HG03460 (cell line): ENCODE measurements around the gene PTPRN2.

Experiments
- ATAC-seq: cut with Tn5 transposase; IDR thresholded peaks from one replicate; pipeline ENCODE4 v1.9.1; 2021; ENCODE audit not compliant: unreplicated experiment

The PTPRN2 gene

GRCh38 chr7:157866336-157866924, 721.2 kb downstream of the PTPRN2 start:
- no peak for ATAC-seq

DNA sequence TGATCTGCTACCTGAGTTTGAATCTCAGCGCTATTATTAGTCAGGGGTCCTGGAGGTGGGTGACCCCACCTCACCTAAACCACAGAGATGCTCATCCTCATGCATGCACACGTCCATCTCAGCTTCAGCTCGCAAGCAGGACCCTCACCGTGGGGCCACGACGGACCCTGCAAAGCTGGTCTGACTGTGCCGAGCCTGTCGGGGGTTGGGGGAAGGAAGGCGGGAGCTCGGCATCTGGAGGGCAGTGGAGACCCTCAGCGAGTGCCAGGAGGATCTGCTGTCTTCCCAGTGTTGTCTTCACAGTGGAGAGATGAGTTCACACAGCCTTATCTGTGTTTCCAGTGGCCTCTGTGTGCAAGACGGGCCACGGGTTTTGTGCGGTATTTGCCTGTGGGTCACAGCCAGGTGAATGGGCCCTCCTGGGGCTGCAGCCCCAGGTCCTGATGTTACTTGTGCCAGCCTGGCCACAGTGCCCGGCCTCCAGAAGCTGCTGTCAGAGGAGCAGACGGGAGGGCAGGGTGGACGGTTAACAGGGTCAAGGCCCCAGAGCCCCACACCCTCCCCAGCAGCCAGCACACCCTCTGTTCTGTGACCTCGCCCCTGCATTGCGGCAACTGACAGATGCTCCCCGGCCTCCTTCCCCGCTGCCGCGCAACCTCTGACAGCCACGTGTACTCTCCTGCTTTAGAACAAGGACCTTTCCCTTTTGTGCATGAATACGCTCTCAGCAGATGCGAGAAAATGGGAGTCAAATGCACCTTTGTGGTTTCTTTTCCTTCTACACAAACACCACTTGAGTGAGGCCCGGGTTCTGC, 722.1 kb downstream of the PTPRN2 start:
- ATAC-seq, result no peak

DNA sequence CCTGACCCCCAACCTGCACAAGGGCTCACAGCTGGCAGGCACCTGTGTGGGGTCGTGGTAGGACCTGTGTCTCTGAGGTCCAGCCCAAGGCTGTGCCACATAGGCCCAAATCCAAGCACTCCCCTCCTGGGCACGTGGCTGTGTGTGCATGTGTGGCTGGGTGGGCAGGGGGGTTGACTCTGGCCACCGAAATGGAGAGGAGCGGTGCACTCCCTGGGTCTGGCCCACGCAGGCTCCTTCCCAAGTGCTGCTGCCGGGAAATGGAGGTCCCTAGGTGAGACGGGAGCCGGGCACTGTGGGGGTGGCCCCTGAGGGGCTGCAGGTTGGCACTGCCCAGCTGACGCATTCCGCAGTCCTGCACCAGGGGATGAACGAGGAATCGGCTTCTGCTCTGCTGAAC, 722.7 kb downstream of the PTPRN2 start:
- ATAC-seq, result no peak

- no peak for ATAC-seq
Observed at GRCh38 chr7:157863906-157864810, 723.5 kb downstream of the PTPRN2 start.

DNA sequence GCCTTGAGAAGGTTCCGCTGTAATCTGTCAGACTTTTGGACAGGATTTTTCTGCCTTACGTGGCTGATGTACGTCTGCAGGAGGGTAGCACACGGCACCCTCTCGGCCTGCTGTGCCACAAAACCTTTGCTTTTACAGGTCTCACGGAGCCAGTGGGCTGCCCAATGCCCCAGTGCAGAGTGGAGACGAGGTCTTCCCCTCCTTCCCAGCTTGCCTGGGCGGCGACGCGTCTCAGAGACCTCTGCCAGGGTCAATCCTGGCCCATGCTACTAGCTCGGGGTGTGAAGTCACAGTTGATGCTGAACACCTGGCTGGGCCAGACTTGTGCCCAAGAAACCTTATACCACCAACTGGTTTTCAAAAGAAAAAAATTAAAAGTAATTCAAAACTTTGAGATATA, 724.4 kb downstream of the PTPRN2 start:
- no peak for ATAC-seq

DNA sequence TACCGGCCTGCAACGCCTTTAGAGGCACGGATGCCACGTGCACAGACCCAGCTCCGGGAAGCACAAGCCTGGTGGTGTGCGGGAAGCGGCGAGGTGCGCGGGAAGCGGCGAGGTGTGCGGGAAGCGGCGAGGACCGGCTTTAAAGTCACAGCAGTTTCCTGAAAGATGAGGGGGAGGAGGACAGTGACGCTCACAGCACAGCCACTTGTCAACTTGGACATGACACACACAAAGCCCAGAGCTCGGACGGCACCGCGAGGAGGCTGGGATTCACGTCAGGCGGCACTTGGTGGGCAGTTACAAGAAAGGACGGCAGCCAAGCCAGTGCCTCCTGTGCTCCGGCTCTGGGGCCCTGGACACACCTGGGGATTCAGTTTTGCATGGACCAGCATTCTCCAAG, 724.9 kb downstream of the PTPRN2 start:
- ATAC-seq, result no peak

DNA sequence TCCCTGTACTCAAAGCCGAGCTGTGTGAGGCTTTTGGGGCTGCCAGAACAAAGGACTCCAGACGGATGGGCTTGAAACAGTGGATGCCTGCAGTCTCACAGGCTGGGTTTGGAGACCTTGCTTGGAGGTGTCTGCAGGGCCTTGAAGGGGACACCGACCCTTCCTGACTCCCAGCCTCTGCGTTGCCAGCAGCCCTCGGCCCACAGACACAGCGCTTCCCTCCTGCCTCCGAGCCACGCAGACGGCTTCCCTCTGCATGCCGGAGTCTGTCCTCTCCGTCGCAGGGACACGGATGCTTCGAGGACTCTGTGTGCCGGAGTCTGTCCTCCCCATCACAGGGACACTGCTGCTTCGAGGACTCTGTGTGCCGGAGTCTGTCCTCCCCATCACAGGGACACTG, 726.1 kb downstream of the PTPRN2 start:
- no peak for ATAC-seq

GRCh38 chr7:157861031-157861491, 726.6 kb downstream of the PTPRN2 start:
- ATAC-seq, result no peak

DNA sequence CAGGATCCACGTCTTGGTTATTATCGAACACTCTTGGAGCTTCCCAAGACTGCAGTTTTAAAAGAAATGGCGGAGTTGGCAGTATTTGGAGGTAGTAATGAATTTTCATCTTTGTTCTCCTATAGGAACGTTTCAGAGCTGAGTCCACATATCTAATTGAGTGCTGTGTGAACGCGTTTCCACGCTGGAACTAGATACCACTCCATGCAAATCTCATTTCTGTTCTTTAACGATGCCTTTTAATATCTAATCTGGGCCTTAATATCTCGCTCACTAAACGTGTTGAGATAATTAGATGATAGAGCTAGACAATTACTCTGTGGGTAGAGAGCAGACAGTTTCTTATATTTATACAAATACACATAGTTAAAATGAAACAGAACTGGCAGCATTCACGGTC, 727.2 kb downstream of the PTPRN2 start:
- no peak for ATAC-seq

DNA sequence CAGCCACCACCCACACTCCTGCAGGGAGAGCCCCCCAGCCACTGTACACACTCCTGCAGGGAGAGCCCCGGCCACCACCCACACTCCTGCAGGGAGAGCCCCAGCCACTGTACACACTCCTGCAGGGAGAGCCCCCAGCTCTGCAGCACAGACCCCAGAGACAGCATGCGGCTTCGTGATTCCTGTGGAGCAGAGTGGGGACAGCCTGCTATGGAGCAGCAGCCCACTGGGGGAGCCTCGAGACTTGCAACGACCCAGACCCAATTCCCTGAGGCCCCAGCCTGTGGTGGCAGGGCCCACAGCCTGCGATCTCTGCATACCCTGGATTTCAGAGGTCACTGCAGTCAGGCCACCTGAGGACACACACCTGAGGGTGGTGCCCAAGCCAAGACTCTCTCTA, 727.7 kb downstream of the PTPRN2 start:
- no peak for ATAC-seq

- ATAC-seq, result no peak
Observed at GRCh38 chr7:157857578-157858075, 730.0 kb downstream of the PTPRN2 start.

- no peak for ATAC-seq
Observed at GRCh38 chr7:157856873-157857577, 730.6 kb downstream of the PTPRN2 start.

GRCh38 chr7:157855452-157856213, 732.0 kb downstream of the PTPRN2 start:
- ATAC-seq, result no peak

DNA sequence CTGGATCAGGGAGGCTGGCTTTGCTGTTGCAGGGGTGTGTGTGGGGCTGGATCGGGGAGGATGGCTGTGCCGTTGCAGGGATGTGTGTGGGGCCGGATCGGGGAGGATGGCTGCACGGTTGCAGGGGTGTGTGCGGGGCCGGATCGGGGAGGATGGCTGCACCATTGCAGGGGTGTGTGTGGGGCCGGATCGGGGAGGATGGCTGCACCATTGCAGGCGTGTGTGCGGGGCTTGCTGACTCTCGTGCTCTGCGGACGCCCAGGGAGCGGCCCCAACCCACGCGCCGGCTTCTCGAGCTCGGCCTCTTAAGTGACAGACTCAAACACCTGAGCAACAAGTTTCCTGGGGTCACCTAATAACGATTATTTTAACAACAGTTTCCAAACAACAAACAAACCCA, 732.6 kb downstream of the PTPRN2 start:
- no peak for ATAC-seq

DNA sequence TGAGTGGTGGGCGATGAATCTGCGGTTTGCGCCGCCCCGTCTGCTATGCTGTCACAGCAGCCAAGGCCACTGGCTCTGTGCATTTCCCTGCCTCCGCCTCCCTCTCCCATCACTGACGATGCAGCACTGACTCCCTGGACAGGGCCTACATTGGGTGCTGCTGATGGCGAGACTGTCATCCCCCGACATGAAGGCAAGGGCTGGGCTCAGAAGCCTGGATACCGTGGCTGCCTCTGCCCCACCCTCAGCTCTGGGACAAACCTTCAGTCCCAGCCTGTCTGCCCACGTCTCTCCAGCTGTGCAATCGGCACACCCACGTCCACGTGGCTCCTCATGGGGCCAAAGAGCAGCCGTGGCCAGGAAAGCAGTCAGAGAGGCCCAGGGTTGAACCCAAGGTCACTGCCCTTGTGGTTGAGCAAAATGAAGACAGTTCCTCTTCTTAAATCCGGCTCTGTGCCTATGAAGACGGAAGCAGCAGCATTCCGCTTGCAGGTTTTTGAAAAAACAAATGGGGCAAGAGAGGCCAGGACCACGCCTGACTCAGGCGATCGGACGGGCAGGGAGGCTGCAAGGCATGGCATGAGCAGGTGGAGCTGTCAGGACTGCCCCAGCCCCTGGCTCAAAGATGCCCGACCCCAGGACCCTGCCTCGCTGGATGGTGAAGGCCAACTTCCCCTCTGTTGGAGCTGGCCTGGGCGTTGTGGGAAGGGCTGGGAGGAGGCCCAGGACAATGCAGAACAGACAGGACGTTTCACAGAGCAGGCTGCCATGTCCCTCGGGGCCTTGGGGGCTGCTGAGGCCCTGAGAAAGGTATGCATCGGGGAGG, 733.3 kb downstream of the PTPRN2 start:
- no peak for ATAC-seq

DNA sequence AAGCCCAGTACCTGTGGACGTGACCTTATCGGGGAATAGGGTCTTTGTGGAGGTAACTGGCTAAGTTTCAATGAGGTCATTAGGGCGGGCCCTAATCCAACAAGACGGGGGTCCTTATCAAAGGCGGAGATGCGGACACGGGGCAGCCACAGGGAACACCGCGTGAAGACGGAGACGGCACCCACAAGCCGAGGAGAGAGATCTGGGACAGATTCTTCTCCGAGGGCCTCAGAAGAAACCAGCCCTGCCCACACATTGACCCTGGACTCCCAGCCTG, 733.9 kb downstream of the PTPRN2 start:
- ATAC-seq, result no peak

DNA sequence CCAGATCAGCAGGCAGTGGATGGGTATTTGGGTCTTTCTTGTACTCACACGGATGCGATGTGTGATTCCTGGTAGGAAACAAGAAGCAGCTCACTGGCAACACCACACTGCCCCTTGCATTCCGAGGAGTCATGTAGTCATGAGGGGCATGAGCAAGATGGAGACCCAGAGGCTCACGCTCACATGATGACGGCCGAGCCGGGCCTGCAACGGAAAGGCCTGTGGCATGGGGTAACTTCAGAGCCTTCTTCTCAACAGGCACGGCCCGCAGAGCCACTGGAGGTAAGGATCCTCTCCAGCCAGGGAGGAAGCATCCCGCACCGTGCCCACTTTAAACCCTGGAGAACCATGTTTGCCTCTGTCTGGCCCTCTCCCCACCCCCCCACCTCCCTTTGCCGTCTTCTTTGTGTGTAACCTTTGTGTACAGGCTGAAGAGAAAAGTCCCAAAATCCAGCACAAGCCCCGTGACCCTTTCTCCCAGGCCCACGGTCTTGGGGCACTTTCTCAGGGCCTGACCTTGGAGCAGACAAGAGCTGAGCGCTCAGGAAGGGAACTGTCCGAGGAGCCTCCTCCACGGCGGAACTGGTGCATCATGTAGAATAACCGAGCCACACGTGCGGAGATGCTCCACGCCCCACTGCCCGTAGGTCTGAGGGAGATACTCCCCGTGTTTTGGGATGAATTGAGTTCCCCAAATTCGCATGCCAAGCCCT, 734.4 kb downstream of the PTPRN2 start:
- ATAC-seq, result no peak

GRCh38 chr7:157851501-157852067, 736.0 kb downstream of the PTPRN2 start:
- no peak for ATAC-seq
